ENCODE data around the gene MIP.

The MIP gene

DNA sequence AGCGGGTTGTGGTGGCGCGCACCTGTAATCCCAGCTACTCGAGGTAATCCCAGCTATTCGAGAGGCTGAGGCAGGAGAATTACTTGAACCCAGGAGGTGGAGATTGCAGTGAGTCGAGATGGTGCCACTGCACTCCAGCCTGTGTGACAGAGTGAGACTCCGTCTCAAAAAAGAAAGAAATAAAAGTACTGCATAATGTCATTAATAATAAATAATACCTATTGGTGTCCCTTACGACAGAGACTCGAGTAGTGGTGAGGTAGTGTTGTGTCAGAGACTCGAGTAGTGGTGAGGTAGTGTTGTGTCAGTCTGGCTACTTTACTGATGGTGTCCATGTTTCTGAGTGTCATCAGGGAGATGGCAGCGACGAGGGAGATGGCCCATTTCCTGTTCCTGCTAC, 32.2 kb upstream of the MIP start:
- H3K36me3 ChIP-seq (ENCODE audit: insufficient read depth, low read depth, low read length): no peaks in the 10 kb centered on the region
- peaks cover 5% of the 10 kb centered on the region for H3K9me3 ChIP-seq (ENCODE audit: insufficient read depth, low read depth, low read length)
- no peak overlapping the region for H3K9ac ChIP-seq (ENCODE audit: low read depth, low read length)
- peaks cover 60% of the 10 kb centered on the region for H3K27me3 ChIP-seq (ENCODE audit: insufficient read depth, low read length)
- H3K27ac ChIP-seq (ENCODE audit: low read length): no peak overlapping the region
- peak overlapping the region; percentile 85; the same call in 1 of the 2 replicates for H3K4me3 ChIP-seq (ENCODE audit: low read length)
- H3K4me1 ChIP-seq (ENCODE audit: insufficient read depth, low read length): peaks cover 2% of the 10 kb centered on the region; the same call in 1 of the 2 replicates

DNA sequence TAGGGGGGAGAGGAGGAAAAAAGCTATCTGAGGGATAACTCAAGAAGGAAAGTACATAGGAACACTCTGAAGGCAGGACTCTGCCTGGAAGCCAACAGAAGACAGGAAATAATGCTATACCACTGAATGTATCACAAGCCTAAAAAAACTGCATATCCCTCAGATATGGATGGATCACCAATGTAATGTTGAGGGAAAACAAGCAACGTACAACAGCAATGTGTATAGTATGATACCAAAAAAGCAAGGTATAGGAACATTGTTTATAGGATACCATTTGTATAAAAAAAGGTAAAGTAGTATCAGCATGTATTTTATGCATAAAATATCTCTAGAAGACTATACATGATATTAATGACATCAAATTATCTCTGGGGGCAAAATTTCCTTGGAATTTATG, 30.1 kb upstream of the MIP start:
- no peak overlapping the region for H3K27ac ChIP-seq (ENCODE audit: low read length)
- peaks cover 5% of the 10 kb centered on the region for H3K9me3 ChIP-seq (ENCODE audit: insufficient read depth, low read depth, low read length)
- peaks cover 41% of the 10 kb centered on the region for H3K27me3 ChIP-seq (ENCODE audit: insufficient read depth, low read length)
- no peak overlapping the region for H3K4me3 ChIP-seq (ENCODE audit: low read length)
- H3K36me3 ChIP-seq (ENCODE audit: insufficient read depth, low read depth, low read length): no peaks in the 10 kb centered on the region
- H3K9ac ChIP-seq (ENCODE audit: low read depth, low read length): no peak overlapping the region
- peaks cover 2% of the 10 kb centered on the region; the same call in 1 of the 2 replicates for H3K4me1 ChIP-seq (ENCODE audit: insufficient read depth, low read length)

- no peak overlapping the region for H3K27ac ChIP-seq (ENCODE audit: low read length)
- H3K9me3 ChIP-seq (ENCODE audit: insufficient read depth, low read depth, low read length): no peaks in the 10 kb centered on the region
- no peak overlapping the region for H3K9ac ChIP-seq (ENCODE audit: low read depth, low read length)
- H3K36me3 ChIP-seq (ENCODE audit: insufficient read depth, low read depth, low read length): 0 out of 2 replicates have a peak, but pooled peaks cover 4% of the 10 kb centered on the region
- H3K27me3 ChIP-seq (ENCODE audit: insufficient read depth, low read length): no peaks in the 10 kb centered on the region
- H3K4me3 ChIP-seq (ENCODE audit: low read length): no peak overlapping the region
- H3K4me1 ChIP-seq (ENCODE audit: insufficient read depth, low read length): no peaks in the 10 kb centered on the region
Observed at GRCh38 chr12:56479625-56480024, 25.2 kb upstream of the MIP start.

- no peaks in the 10 kb centered on the region for H3K27me3 ChIP-seq (ENCODE audit: insufficient read depth, low read length)
- H3K27ac ChIP-seq (ENCODE audit: low read length): no peak overlapping the region
- no peaks in the 10 kb centered on the region for H3K4me1 ChIP-seq (ENCODE audit: insufficient read depth, low read length)
- H3K9ac ChIP-seq (ENCODE audit: low read depth, low read length): no peak overlapping the region
- no peaks in the 10 kb centered on the region for H3K9me3 ChIP-seq (ENCODE audit: insufficient read depth, low read depth, low read length)
- peaks cover 14% of the 10 kb centered on the region for H3K36me3 ChIP-seq (ENCODE audit: insufficient read depth, low read depth, low read length)
- H3K4me3 ChIP-seq (ENCODE audit: low read length): no peak overlapping the region
Observed at GRCh38 chr12:56477521-56478225, 23.2 kb upstream of the MIP start.

DNA sequence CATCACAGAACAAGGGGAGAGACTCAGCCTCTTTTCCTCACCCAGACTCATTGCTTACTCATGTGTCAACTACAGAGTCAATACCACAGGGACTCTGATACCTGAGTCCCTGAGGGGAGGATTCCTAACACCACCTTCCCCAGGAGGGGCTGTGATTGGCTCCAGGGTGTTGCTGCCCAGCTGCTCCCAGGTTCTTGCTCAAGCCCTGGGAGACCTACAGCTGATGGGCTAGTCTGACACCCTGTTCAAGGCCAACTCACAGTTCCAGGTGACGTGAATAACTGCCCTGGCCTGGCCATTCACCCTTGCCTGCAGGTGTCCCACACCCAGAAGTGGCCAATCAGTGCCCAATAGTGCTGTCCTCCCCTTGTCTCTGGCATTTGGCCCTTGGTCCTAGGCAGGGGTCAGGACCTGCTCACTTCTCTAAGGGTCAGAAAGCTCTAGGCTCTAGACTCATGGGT, 22.5 kb upstream of the MIP start:
- no peaks in the 10 kb centered on the region for H3K27me3 ChIP-seq (ENCODE audit: insufficient read depth, low read length)
- no peak overlapping the region for H3K27ac ChIP-seq (ENCODE audit: low read length)
- H3K9me3 ChIP-seq (ENCODE audit: insufficient read depth, low read depth, low read length): no peaks in the 10 kb centered on the region
- H3K36me3 ChIP-seq (ENCODE audit: insufficient read depth, low read depth, low read length): peaks cover 21% of the 10 kb centered on the region
- H3K9ac ChIP-seq (ENCODE audit: low read depth, low read length): no peak overlapping the region
- no peak overlapping the region for H3K4me3 ChIP-seq (ENCODE audit: low read length)
- H3K4me1 ChIP-seq (ENCODE audit: insufficient read depth, low read length): no peaks in the 10 kb centered on the region

GRCh38 chr12:56476143-56476542, 21.7 kb upstream of the MIP start:
- Histone ChIP-seq H3K36me3 (ENCODE audit: insufficient read depth, low read depth, low read length) (peaks cover 29% of the 10 kb centered on the region), H3K27ac (ENCODE audit: low read length) (no peak overlapping the region), H3K9me3 (ENCODE audit: insufficient read depth, low read depth, low read length) (no peaks in the 10 kb centered on the region), H3K4me1 (ENCODE audit: insufficient read depth, low read length) (no peaks in the 10 kb centered on the region), H3K27me3 (ENCODE audit: insufficient read depth, low read length) (no peaks in the 10 kb centered on the region), H3K9ac (ENCODE audit: low read depth, low read length) (no peak overlapping the region), H3K4me3 (ENCODE audit: low read length) (no peak overlapping the region)

DNA sequence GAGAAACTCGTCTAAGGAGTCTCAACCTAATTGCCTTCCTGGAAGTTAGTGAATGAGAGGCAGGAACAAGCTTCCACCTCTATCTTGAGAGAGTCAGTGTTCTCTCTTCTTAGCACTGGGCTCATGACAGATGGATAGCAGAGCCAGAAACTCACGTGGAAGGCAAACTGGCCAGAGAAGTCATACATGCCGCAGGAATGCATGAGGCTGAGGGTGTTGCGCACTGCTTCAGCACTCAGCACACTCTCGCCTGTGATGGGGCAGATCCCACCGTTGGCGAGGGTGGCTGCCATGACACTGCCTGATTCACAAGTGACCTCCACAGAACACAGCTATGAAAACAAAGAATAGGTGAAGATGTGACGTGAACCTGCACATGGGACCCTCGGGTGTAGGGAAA, 19.9 kb upstream of the MIP start:
- Histone ChIP-seq H3K9ac (ENCODE audit: low read depth, low read length) (no peak overlapping the region), H3K27me3 (ENCODE audit: insufficient read depth, low read length) (no peaks in the 10 kb centered on the region), H3K36me3 (ENCODE audit: insufficient read depth, low read depth, low read length) (peaks cover 47% of the 10 kb centered on the region), H3K27ac (ENCODE audit: low read length) (no peak overlapping the region), H3K4me1 (ENCODE audit: insufficient read depth, low read length) (no peaks in the 10 kb centered on the region), H3K9me3 (ENCODE audit: insufficient read depth, low read depth, low read length) (no peaks in the 10 kb centered on the region), H3K4me3 (ENCODE audit: low read length) (no peak overlapping the region)

- H3K9ac ChIP-seq (ENCODE audit: low read depth, low read length): peak overlapping the region; percentile 98
- H3K4me3 ChIP-seq (ENCODE audit: low read length): peak overlapping the region; percentile 91
- peaks cover 44% of the 10 kb centered on the region for H3K36me3 ChIP-seq (ENCODE audit: insufficient read depth, low read depth, low read length)
- H3K27me3 ChIP-seq (ENCODE audit: insufficient read depth, low read length): no peaks in the 10 kb centered on the region
- peak overlapping the region; percentile 78 for H3K27ac ChIP-seq (ENCODE audit: low read length)
- H3K4me1 ChIP-seq (ENCODE audit: insufficient read depth, low read length): no peaks in the 10 kb centered on the region
- no peaks in the 10 kb centered on the region for H3K9me3 ChIP-seq (ENCODE audit: insufficient read depth, low read depth, low read length)
Observed at GRCh38 chr12:56469007-56469930, 14.8 kb upstream of the MIP start.

- peak within 1 kb of the TSS; percentile 98 for H3K9ac ChIP-seq (ENCODE audit: low read depth, low read length)
- peak within 1 kb of the TSS; percentile 91 for H3K4me3 ChIP-seq (ENCODE audit: low read length)
- peaks cover 6% of the 10 kb centered on the region; the same call in 1 of the 2 replicates for H3K4me1 ChIP-seq (ENCODE audit: insufficient read depth, low read length)
- peak within 1 kb of the TSS; percentile 78 for H3K27ac ChIP-seq (ENCODE audit: low read length)
- H3K9me3 ChIP-seq (ENCODE audit: insufficient read depth, low read depth, low read length): no peaks in the 10 kb centered on the region
- no peaks in the 10 kb centered on the region for H3K27me3 ChIP-seq (ENCODE audit: insufficient read depth, low read length)
- H3K36me3 ChIP-seq (ENCODE audit: insufficient read depth, low read depth, low read length): peaks cover 39% of the 10 kb centered on the region
Observed at GRCh38 chr12:56468216-56469006, 14.0 kb upstream of the MIP start, which contains the start of gene SPRYD4. Gene SPRYD4, plus strand, starts transcription at chr12:56468578. Its CDS starts 14 bp downstream, at chr12:56468592.

- H3K9ac ChIP-seq (ENCODE audit: low read depth, low read length): peak overlapping the region; percentile 64; the same call in 1 of the 2 replicates
- no peaks in the 10 kb centered on the region for H3K27me3 ChIP-seq (ENCODE audit: insufficient read depth, low read length)
- no peaks in the 10 kb centered on the region for H3K36me3 ChIP-seq (ENCODE audit: insufficient read depth, low read depth, low read length)
- H3K27ac ChIP-seq (ENCODE audit: low read length): peak overlapping the region; percentile 40
- peaks cover 16% of the 10 kb centered on the region; the same call in 1 of the 2 replicates for H3K4me1 ChIP-seq (ENCODE audit: insufficient read depth, low read length)
- H3K9me3 ChIP-seq (ENCODE audit: insufficient read depth, low read depth, low read length): no peaks in the 10 kb centered on the region
- H3K4me3 ChIP-seq (ENCODE audit: low read length): peak overlapping the region; percentile 46; the same call in 1 of the 2 replicates
Observed at GRCh38 chr12:56462565-56462964, 8.1 kb upstream of the MIP start.

All from iPS-20b (cell line).